HG03565 (cell line): ENCODE data around the gene POLR3A.
"Not testable (repeated sequence)": the region's sequence is repeated elsewhere in the genome, so short reads cannot be mapped to it uniquely, and the experiment has no call there.

Source experiments
- ATAC-seq: cut with Tn5 transposase; IDR thresholded peaks from one replicate; pipeline ENCODE4 v1.9.1; 2021; ENCODE audit warnings: mild to moderate bottlenecking, moderate library complexity; ENCODE audit not compliant: unreplicated experiment

POLR3A gene

GRCh38 chr10:78025685-78026364 is 3.5 kb downstream of the POLR3A start:
- no peak for ATAC-seq

- ATAC-seq = no peak
Measured at GRCh38 chr10:78023741-78024140, 5.6 kb downstream of the POLR3A start.

- no peak for ATAC-seq
Measured at GRCh38 chr10:78021201-78021600, 8.1 kb downstream of the POLR3A start.

- ATAC-seq = no peak
Measured at GRCh38 chr10:78019264-78019663, 10.1 kb downstream of the POLR3A start.

GRCh38 chr10:78017856-78018255 is 11.5 kb downstream of the POLR3A start:
- no peak for ATAC-seq

GRCh38 chr10:78015546-78015945 is 13.8 kb downstream of the POLR3A start:
- ATAC-seq = no peak

GRCh38 chr10:78013564-78013963 is 15.8 kb downstream of the POLR3A start:
- no peak for ATAC-seq

GRCh38 chr10:78011065-78011464 is 18.2 kb downstream of the POLR3A start:
- ATAC-seq = no peak

GRCh38 chr10:78010278-78010677 is 19.0 kb downstream of the POLR3A start:
- no peak for ATAC-seq

- no peak for ATAC-seq
Measured at GRCh38 chr10:78009662-78010061, 19.7 kb downstream of the POLR3A start.

GRCh38 chr10:78007172-78007571 is 22.1 kb downstream of the POLR3A start:
- no peak for ATAC-seq

- ATAC-seq = no peak
Measured at GRCh38 chr10:78004215-78005026, 24.9 kb downstream of the POLR3A start.

- no peak for ATAC-seq
Measured at GRCh38 chr10:78002541-78003288, 26.6 kb downstream of the POLR3A start.

GRCh38 chr10:78000956-78001472 is 28.3 kb downstream of the POLR3A start:
- ATAC-seq = no peak

- no peak for ATAC-seq
Measured at GRCh38 chr10:78000206-78000605, 29.1 kb downstream of the POLR3A start.

GRCh38 chr10:77998780-77999179 is 30.5 kb downstream of the POLR3A start:
- not testable (repeated sequence) for ATAC-seq

GRCh38 chr10:77993620-77994019 is 35.7 kb downstream of the POLR3A start:
- ATAC-seq = no peak

GRCh38 chr10:77989081-77989724 is 40.1 kb downstream of the POLR3A start:
- no peak for ATAC-seq

GRCh38 chr10:77987671-77988255 is 41.6 kb downstream of the POLR3A start:
- no peak for ATAC-seq

GRCh38 chr10:77984986-77985385 is 44.3 kb downstream of the POLR3A start:
- no peak for ATAC-seq
